H1 (cell line): ENCODE measurements around the gene KLC4. TPM values are rescaled to one million over a fixed set of nuclear protein-coding genes. Genes with fewer than 3 reads are reported as not detected.
A peak's percentile ranks its signal among the peaks of the same experiment; 100 is the strongest.

Experiments used
- CTCF ChIA-PET: fragments of 300-600 bp; sonication (Branson Sonifier 250); formaldehyde crosslinking; loops from one replicate; lab custom pipeline; 2021; ENCODE audit not compliant: partially characterized antibody; lab: Charles Lee
- POLR2A ChIA-PET: fragments of 300-600 bp; sonication (Branson Sonifier 250); formaldehyde crosslinking; loops from one replicate; lab custom pipeline; 2021; ENCODE audit warnings: inconsistent platforms; ENCODE audit not compliant: partially characterized antibody; lab: Charles Lee
- DNase-seq, 2 experiments: peaks; one replicate each; pipeline versions ENCODE4 v3.0.0 to v3.0.0-alpha.2; 2010 to 2022; ENCODE audit warnings: low spot score in 2 of 2, low read depth in 1 of 2, mixed read lengths in 1 of 2
- FAIRE-seq: peaks from 2 replicates; lab custom pipeline; 2011; peaks lifted over from hg19 to GRCh38; lab: Jason Lieb, UNC
- H2AFZ ChIP-seq: 2 replicates; pipeline ENCODE4 v1.8.1; 2012; ENCODE audit warnings: low read length, inconsistent platforms
- H2AK5ac ChIP-seq: 2 replicates; pipeline ENCODE4 v1.6.1; 2013; ENCODE audit warnings: low read depth, low read length
- H2BK120ac ChIP-seq: replicated peaks from 2 replicates; pipeline ENCODE3; 2013; ENCODE audit warnings: low read depth, low read length, inconsistent platforms
- H2BK12ac ChIP-seq: 2 replicates; pipeline ENCODE4 v1.6.1; 2013; ENCODE audit warnings: low read depth, low read length
- H2BK15ac ChIP-seq: 2 replicates; pipeline ENCODE4 v1.6.1; 2013; ENCODE audit warnings: low read length
- H2BK20ac ChIP-seq: 2 replicates; pipeline ENCODE4 v1.6.1; 2013; ENCODE audit warnings: low read length
- H2BK5ac ChIP-seq: 2 replicates; pipeline ENCODE4 v1.6.1; 2013; ENCODE audit warnings: low read depth, low read length
- H3K14ac ChIP-seq: 2 replicates; pipeline ENCODE4 v1.6.1; 2013; ENCODE audit warnings: inconsistent platforms; ENCODE audit not compliant: insufficient read length
- H3K18ac ChIP-seq: 2 replicates; pipeline ENCODE4 v1.6.1; 2013; ENCODE audit warnings: low read length; ENCODE audit errors: extremely low read depth
- H3K23ac ChIP-seq: 2 replicates; pipeline ENCODE4 v1.6.1; 2013; ENCODE audit warnings: inconsistent platforms; ENCODE audit not compliant: insufficient read length
- H3K23me2 ChIP-seq: 2 replicates; pipeline ENCODE4 v1.6.1; 2013; ENCODE audit warnings: low read depth, low read length
- H3K27ac ChIP-seq: 2 replicates; pipeline ENCODE4 v1.6.1; 2011; ENCODE audit warnings: low read depth, low read length, inconsistent platforms
- H3K27me3 ChIP-seq, 4 experiments: replicated peaks in 1 of 4; 1 replicate in 1 of 4; 2 replicates in 3 of 4; pipeline versions ENCODE4 v1.6.1 to v1.8.1; 2011 to 2013; ENCODE audit warnings: low read length in 3 of 4, mild to moderate bottlenecking in 3 of 4, inconsistent platforms in 2 of 4, mixed read lengths in 2 of 4, moderate library complexity in 1 of 4; ENCODE audit not compliant: control insufficient read depth in 3 of 4, insufficient read depth in 3 of 4; ENCODE audit errors: extremely low read depth in 1 of 4
- H3K36me3 ChIP-seq, 4 experiments: 2 replicates each; pipeline versions ENCODE4 v1.6.1 to v1.8.1; 2011 to 2013; ENCODE audit warnings: mild to moderate bottlenecking in 4 of 4, low read length in 3 of 4, moderate library complexity in 2 of 4, control low read depth in 1 of 4, inconsistent platforms in 1 of 4; ENCODE audit not compliant: insufficient read depth in 4 of 4, control insufficient read depth in 2 of 4
- H3K4ac ChIP-seq: replicated peaks from 2 replicates; pipeline ENCODE3; 2013; ENCODE audit warnings: low read length, low read depth, mixed read lengths, inconsistent platforms; ENCODE audit not compliant: insufficient read length
- H3K4me1 ChIP-seq, 4 experiments: replicated peaks in 1 of 4; 1 replicate in 1 of 4; 2 replicates in 3 of 4; pipeline versions ENCODE4 v1.6.1 to v1.8.1; 2011 to 2013; ENCODE audit warnings: low read length in 3 of 4, inconsistent platforms in 2 of 4, mixed read lengths in 1 of 4; ENCODE audit not compliant: insufficient read depth in 4 of 4, control insufficient read depth in 3 of 4
- H3K4me2 ChIP-seq, 2 experiments: 2 replicates each; pipeline versions ENCODE4 v1.6.1 to v1.8.1; 2011 to 2013; ENCODE audit warnings: low read depth in 2 of 2, low read length in 2 of 2, control low read depth in 1 of 2, inconsistent platforms in 1 of 2, mild to moderate bottlenecking in 1 of 2; ENCODE audit not compliant: insufficient read depth in 1 of 2
- H3K4me3 ChIP-seq, 4 experiments: fragments of 200-600, 300-600 bp in 1 of 4; sonication (generic), shearing (Covaris generic), sonication (Bioruptor Twin) in 1 of 4; 2 replicates each; pipeline versions ENCODE4 v1.5.1 to v1.8.1; 2011 to 2016; ENCODE audit warnings: low read length in 4 of 4, low read depth in 3 of 4, control low read depth in 2 of 4, inconsistent platforms in 2 of 4, mild to moderate bottlenecking in 2 of 4, mixed read lengths in 1 of 4, moderate library complexity in 1 of 4; ENCODE audit not compliant: insufficient read depth in 2 of 4; ENCODE audit errors: extremely low read depth in 1 of 4
- H3K56ac ChIP-seq: replicated peaks from 2 replicates; pipeline ENCODE3; 2013; ENCODE audit warnings: low read depth, mild to moderate bottlenecking, mixed read lengths, low read length, inconsistent platforms; ENCODE audit not compliant: insufficient read length
- H3K79me1 ChIP-seq: 2 replicates; pipeline ENCODE4 v1.6.1; 2013; ENCODE audit warnings: low read depth, low read length, control low read depth
- H3K79me2 ChIP-seq, 2 experiments: 2 replicates each; pipeline versions ENCODE4 v1.6.1 to v1.8.1; 2012 to 2013; ENCODE audit warnings: low read length in 2 of 2, mild to moderate bottlenecking in 2 of 2, inconsistent platforms in 1 of 2; ENCODE audit not compliant: insufficient read depth in 2 of 2, control insufficient read depth in 1 of 2
- H3K9ac ChIP-seq, 4 experiments: replicated peaks in 1 of 4; 1 replicate in 1 of 4; 2 replicates in 3 of 4; pipeline versions ENCODE4 v1.6.1 to v1.8.1; 2011 to 2013; ENCODE audit warnings: low read depth in 3 of 4, low read length in 3 of 4, control low read depth in 2 of 4, mild to moderate bottlenecking in 2 of 4, moderate library complexity in 2 of 4, inconsistent platforms in 1 of 4; ENCODE audit errors: extremely low read depth in 1 of 4
- H3K9me3 ChIP-seq, 2 experiments: 2 replicates each; pipeline versions ENCODE4 v1.6.1 to v1.8.1; 2012 to 2013; ENCODE audit warnings: mild to moderate bottlenecking in 2 of 2, moderate library complexity in 2 of 2, control low read depth in 1 of 2, inconsistent platforms in 1 of 2, low read depth in 1 of 2, low read length in 1 of 2, mixed read lengths in 1 of 2; ENCODE audit not compliant: insufficient read depth in 2 of 2
- H4K20me1 ChIP-seq, 2 experiments: replicated peaks in 1 of 2; 2 replicates each; pipeline versions ENCODE3 to v1.8.1; 2011 to 2013; ENCODE audit warnings: inconsistent platforms in 2 of 2, low read length in 2 of 2, mild to moderate bottlenecking in 1 of 2; ENCODE audit not compliant: insufficient read depth in 2 of 2, control insufficient read depth in 1 of 2
- H4K5ac ChIP-seq: 2 replicates; pipeline ENCODE4 v1.6.1; 2013; ENCODE audit warnings: low read length, low read depth, mixed read lengths, inconsistent platforms; ENCODE audit not compliant: insufficient read length
- H4K8ac ChIP-seq: 2 replicates; pipeline ENCODE4 v1.8.0; 2013; ENCODE audit warnings: mild to moderate bottlenecking, moderate library complexity, low read length, inconsistent platforms; ENCODE audit not compliant: insufficient read depth; ENCODE audit errors: extremely low read depth
- H4K91ac ChIP-seq: replicated peaks from 2 replicates; pipeline ENCODE3; 2013; ENCODE audit warnings: low read length, mixed read lengths, inconsistent platforms; ENCODE audit not compliant: insufficient read length
- BACH1 ChIP-seq: IDR thresholded peaks from 2 replicates; pipeline ENCODE4 v1.6.1; 2012; ENCODE audit warnings: low read length, improper control_type of control experiment
- KDM5A ChIP-seq: fragments of 200-600 bp; IDR thresholded peaks from 2 replicates; pipeline ENCODE4 v1.7.1; 2012; ENCODE audit warnings: mild to moderate bottlenecking, low read length, inconsistent platforms, mixed read lengths
- PHF8 ChIP-seq: fragments of 200-600 bp; sonication (generic); conservative IDR thresholded peaks from 2 replicates; pipeline ENCODE4 v1.7.1; 2012; ENCODE audit warnings: low read depth, mild to moderate bottlenecking, inconsistent platforms, low read length, moderate library complexity
- POLR2AphosphoS5 ChIP-seq: IDR thresholded peaks from 2 replicates; pipeline ENCODE4 v1.6.1; 2011; ENCODE audit warnings: low read depth, low read length
- POU5F1 ChIP-seq: IDR thresholded peaks from 2 replicates; pipeline ENCODE4 v1.6.1; 2011; ENCODE audit warnings: low read depth, mild to moderate bottlenecking, low read length, moderate library complexity
- SP4 ChIP-seq: IDR thresholded peaks from 2 replicates; pipeline ENCODE4 v1.6.1; 2012; ENCODE audit warnings: low read length, inconsistent platforms
- SRF ChIP-seq: IDR thresholded peaks from 2 replicates; pipeline ENCODE4 v1.6.1; 2011; ENCODE audit warnings: mild to moderate bottlenecking, low read depth, low read length, moderate library complexity
- TAF1 ChIP-seq: IDR thresholded peaks from 2 replicates; pipeline ENCODE4 v1.6.1; 2011; ENCODE audit warnings: mild to moderate bottlenecking, low read depth, low read length
- TAF7 ChIP-seq: optimal IDR thresholded peaks from 2 replicates; pipeline ENCODE3; 2011; ENCODE audit warnings: low read depth, mild to moderate bottlenecking, inconsistent platforms, low read length, moderate library complexity, borderline replicate concordance
- TEAD4 ChIP-seq: IDR thresholded peaks from 2 replicates; pipeline ENCODE4 v1.6.1; 2012; ENCODE audit warnings: low read depth, low read length, inconsistent platforms, mixed read lengths
- USF2 ChIP-seq: IDR thresholded peaks from 2 replicates; pipeline ENCODE4 v1.6.1; 2011; ENCODE audit warnings: low read length, improper control_type of control experiment
- WGBS, 2 experiments: shearing (Covaris generic) in 1 of 2; methylation state at CpG; one replicate each; pipeline versions ENCODE4 v1.1.6 to v1.1.7; 2013 to 2015; ENCODE audit warnings: low lambda C conversion rate in 2 of 2, mixed read lengths in 2 of 2, inconsistent platforms in 1 of 2, low coverage in 1 of 2, missing lambda C conversion rate in 1 of 2; ENCODE audit not compliant: insufficient replicate concordance in 2 of 2, insufficient coverage in 1 of 2, insufficient read length in 1 of 2; ENCODE audit errors: extremely low coverage in 1 of 2, missing lambda C conversion rate in 1 of 2; 5-methylcytosine and 5-hydroxymethylcytosine counted together
- polyA plus RNA-seq, 7 experiments: library from polyadenylated mRNA; depleted of rRNA in 3 of 7; stranded (reverse) in 5 of 7; unstranded in 2 of 7; fragments of >200 nt in 5 of 7; fragments of 200-250 nt in 2 of 7; gene quantifications; 1 replicate in 5 of 7; 2 replicates in 1 of 7; 4 replicates in 1 of 7; pipeline versions ENCODE4 v1.2.1 to v1.2.3, GENCODE V29; 2011 to 2013; ENCODE audit warnings: missing spikeins in 2 of 7, mixed read lengths in 2 of 7
- total RNA-seq: library from RNA; stranded (reverse); fragmentation: NEBNext Ultra II Directional; extraction: Animal tissue kit (Norgen Biotek cat#: 25700); gene quantifications from 2 replicates; pipeline ENCODE4 v1.2.1, GENCODE V29; 2021

Gene KLC4
- total and polyA plus RNA-seq, 2 of the 8 experiments (the other 6 are each of a cell fraction or from before 2014, with no cell fraction given), result 15.7 to 28.5 TPM

GRCh38 chr6:43060034-43060754 lies 763 bp downstream of the KLC4 start:
- peaks cover 3 to 16% (median 11%) of the 10 kb centered on the region in 4 experiments; a peak in 6 of 8 replicates for H3K36me3 ChIP-seq
- H3K27me3 ChIP-seq, result no peaks in the 10 kb centered on the region
- DNase-seq (no peak), FAIRE-seq (no peak)
- no peaks in the 10 kb centered on the region for H4K20me1 ChIP-seq
- H3K9me3 ChIP-seq, result no peaks in the 10 kb centered on the region
- peak overlapping the region; percentile 89; the same call in 1 of the 2 replicates for H3K27ac ChIP-seq
- peaks cover 6 to 16% of the 10 kb centered on the region in 2 experiments; a peak in 3 of 4 replicates for H3K79me2 ChIP-seq
- peak overlapping the region; percentile 74 to 83 for H3K4me2 ChIP-seq
- no peak overlapping the region; the same call in 1 of the 2 replicates for H2AFZ ChIP-seq
- H3K23ac ChIP-seq, result no peak overlapping the region
- no peak overlapping the region for H2AK5ac ChIP-seq
- H2BK120ac ChIP-seq, result no peak overlapping the region
- ChIA-PET POLR2A (interaction anchor here (0.8 to 3.5 kb wide), 24 partner anchors 8 to 309 kb away, joined by 3 to 19 read pairs (median 4); partner anchors contain the start of genes CNPY3, PPP2R5D, PTK7 and ZNF318), CTCF (interaction anchor here (0.6 to 3.1 kb wide), 7 partner anchors 9 to 96 kb away, joined by 3 to 20 read pairs (median 4); no protein-coding TSS in a partner anchor)
- no peak overlapping the region for H2BK15ac ChIP-seq
- peak overlapping the region; percentile 45 for H4K5ac ChIP-seq
- H4K8ac ChIP-seq, result no peak overlapping the region
- H2BK20ac ChIP-seq, result no peak overlapping the region
- no peak overlapping the region for H3K56ac ChIP-seq
- no peak overlapping the region for H3K4ac ChIP-seq
- H4K91ac ChIP-seq, result no peak overlapping the region
- H3K23me2 ChIP-seq, result peaks cover 10% of the 10 kb centered on the region; the same call in 1 of the 2 replicates
- 10% methylated on average over 15 of the region's 15 CpGs; no CpG with 5 or more reads in 1 of the 2 experiments for WGBS, 2 experiments
- 0 out of 2 replicates have a peak overlapping the region, but pooled peaks have one; percentile 18 for H2BK12ac ChIP-seq
- H3K4me1 ChIP-seq, result peaks cover 4 to 10% (median 5%) of the 10 kb centered on the region in 4 experiments; a peak in 5 of 7 replicates
- H3K9ac ChIP-seq, result peak overlapping the region; percentile 15 to 91 (median 60); a peak in 6 of 7 replicates
- H3K79me1 ChIP-seq, result peaks cover 14% of the 10 kb centered on the region
- no peak overlapping the region for H3K14ac ChIP-seq
- no peak overlapping the region for H3K18ac ChIP-seq
- H3K4me3 ChIP-seq, result peak overlapping the region; percentile 90 to 99 (median 98)
- H2BK5ac ChIP-seq, result peak overlapping the region; percentile 81
- TF ChIP-seq TEAD4 (no peak), SP4 (no peak), PHF8 (peak; percentile 4; the same call in 1 of the 2 replicates), POLR2AphosphoS5 (no peak), POU5F1 (no peak), USF2 (no peak), TAF1 (peak; percentile 16; the same call in 1 of the 2 replicates), TAF7 (no peak), KDM5A (no peak), SRF (no peak), BACH1 (no peak)
